IPS-15b (cell line): Measurements from ENCODE around the gene GALNT7.

ENCODE experiments used
- H3K27me3 ChIP-seq: one replicate; pipeline ENCODE4 v1.6.1; 2013; ENCODE audit warnings: low read length; ENCODE audit not compliant: control insufficient read depth, insufficient read depth
- H3K36me3 ChIP-seq: one replicate; pipeline ENCODE4 v1.6.1; 2013; ENCODE audit warnings: low read length; ENCODE audit not compliant: control insufficient read depth, insufficient read depth
- H3K4me1 ChIP-seq: one replicate; pipeline ENCODE4 v1.6.1; 2013; ENCODE audit warnings: mild to moderate bottlenecking, low read length; ENCODE audit not compliant: control insufficient read depth, insufficient read depth
- H3K4me3 ChIP-seq: one replicate; pipeline ENCODE4 v1.5.1; 2013; ENCODE audit warnings: low read depth, low read length
- H3K9ac ChIP-seq: one replicate; pipeline ENCODE4 v1.6.1; 2013; ENCODE audit warnings: low read depth, mild to moderate bottlenecking, low read length
- H3K9me3 ChIP-seq: one replicate; pipeline ENCODE4 v1.6.1; 2013; ENCODE audit warnings: mild to moderate bottlenecking, low read length; ENCODE audit not compliant: control insufficient read depth, insufficient read depth

The GALNT7 gene

GRCh38 chr4:173139561-173139960 lies 29.1 kb upstream of the GALNT7 start:
- Histone ChIP-seq H3K9me3 (no peaks in the 10 kb centered on the region), H3K36me3 (no peaks in the 10 kb centered on the region), H3K27me3 (no peaks in the 10 kb centered on the region), H3K4me3 (no peak overlapping the region), H3K9ac (no peak overlapping the region), H3K4me1 (no peaks in the 10 kb centered on the region)

- Histone ChIP-seq H3K27me3 (no peaks in the 10 kb centered on the region), H3K4me3 (no peak overlapping the region), H3K9me3 (no peaks in the 10 kb centered on the region), H3K4me1 (no peaks in the 10 kb centered on the region), H3K36me3 (no peaks in the 10 kb centered on the region), H3K9ac (no peak overlapping the region)
These were observed 23.5 kb upstream of the GALNT7 start for GRCh38 chr4:173145131-173145530.

DNA sequence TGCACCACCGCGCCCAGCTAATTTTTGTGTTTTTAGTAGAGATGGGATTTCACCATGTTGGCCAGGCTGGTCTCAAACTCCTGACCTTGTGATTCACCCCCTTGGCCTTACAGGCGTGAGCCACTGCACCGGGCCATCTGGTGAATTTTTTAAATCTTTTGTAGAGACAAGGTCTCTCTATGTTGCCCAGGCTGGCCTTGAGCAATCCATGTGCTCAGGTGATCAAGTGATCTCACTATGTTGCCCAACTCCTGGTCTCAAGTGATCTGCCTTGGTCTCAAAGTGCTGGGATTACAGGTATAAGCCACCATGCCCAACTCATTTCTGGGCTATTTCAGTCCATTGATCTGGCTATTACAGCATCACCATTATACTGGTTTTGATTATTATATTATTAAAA lies 22.2 kb upstream of the GALNT7 start:
- H3K4me3 ChIP-seq: no peak overlapping the region
- H3K36me3 ChIP-seq: no peaks in the 10 kb centered on the region
- H3K9ac ChIP-seq: no peak overlapping the region
- no peaks in the 10 kb centered on the region for H3K4me1 ChIP-seq
- H3K9me3 ChIP-seq: no peaks in the 10 kb centered on the region
- no peaks in the 10 kb centered on the region for H3K27me3 ChIP-seq

- no peaks in the 10 kb centered on the region for H3K27me3 ChIP-seq
- H3K4me3 ChIP-seq: no peak overlapping the region
- no peaks in the 10 kb centered on the region for H3K36me3 ChIP-seq
- no peaks in the 10 kb centered on the region for H3K4me1 ChIP-seq
- no peaks in the 10 kb centered on the region for H3K9me3 ChIP-seq
- no peak overlapping the region for H3K9ac ChIP-seq
These were observed 17.1 kb upstream of the GALNT7 start for GRCh38 chr4:173151496-173151895.

- no peaks in the 10 kb centered on the region for H3K9me3 ChIP-seq
- no peak overlapping the region for H3K4me3 ChIP-seq
- H3K27me3 ChIP-seq: no peaks in the 10 kb centered on the region
- no peak overlapping the region for H3K9ac ChIP-seq
- no peaks in the 10 kb centered on the region for H3K4me1 ChIP-seq
- no peaks in the 10 kb centered on the region for H3K36me3 ChIP-seq
These were observed 16.5 kb upstream of the GALNT7 start for GRCh38 chr4:173152104-173152503.

GRCh38 chr4:173153445-173153844 lies 15.2 kb upstream of the GALNT7 start:
- H3K9me3 ChIP-seq: no peaks in the 10 kb centered on the region
- H3K27me3 ChIP-seq: no peaks in the 10 kb centered on the region
- no peak overlapping the region for H3K4me3 ChIP-seq
- H3K9ac ChIP-seq: no peak overlapping the region
- no peaks in the 10 kb centered on the region for H3K36me3 ChIP-seq
- H3K4me1 ChIP-seq: no peaks in the 10 kb centered on the region

DNA sequence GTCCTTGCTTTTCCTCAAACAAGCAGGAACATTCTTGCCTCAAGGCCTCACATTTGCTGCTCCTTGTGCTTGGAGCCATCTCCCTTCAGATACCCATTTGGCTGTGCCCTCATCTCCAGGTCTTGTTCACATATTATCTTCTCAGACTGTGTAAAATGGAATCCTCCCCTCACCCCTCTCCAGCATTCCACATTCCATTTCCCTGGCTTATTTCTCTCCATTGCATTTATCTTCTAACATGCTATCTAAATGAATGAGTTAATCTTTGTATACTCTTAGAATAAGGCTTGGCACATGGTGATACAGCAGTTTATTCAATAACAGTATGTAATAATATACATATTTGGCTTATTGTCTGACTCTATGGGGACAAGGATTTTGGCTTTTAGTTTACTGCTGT lies 8.8 kb upstream of the GALNT7 start:
- no peak overlapping the region for H3K9ac ChIP-seq
- no peak overlapping the region for H3K4me3 ChIP-seq
- no peaks in the 10 kb centered on the region for H3K36me3 ChIP-seq
- no peaks in the 10 kb centered on the region for H3K9me3 ChIP-seq
- H3K27me3 ChIP-seq: no peaks in the 10 kb centered on the region
- H3K4me1 ChIP-seq: no peaks in the 10 kb centered on the region

DNA sequence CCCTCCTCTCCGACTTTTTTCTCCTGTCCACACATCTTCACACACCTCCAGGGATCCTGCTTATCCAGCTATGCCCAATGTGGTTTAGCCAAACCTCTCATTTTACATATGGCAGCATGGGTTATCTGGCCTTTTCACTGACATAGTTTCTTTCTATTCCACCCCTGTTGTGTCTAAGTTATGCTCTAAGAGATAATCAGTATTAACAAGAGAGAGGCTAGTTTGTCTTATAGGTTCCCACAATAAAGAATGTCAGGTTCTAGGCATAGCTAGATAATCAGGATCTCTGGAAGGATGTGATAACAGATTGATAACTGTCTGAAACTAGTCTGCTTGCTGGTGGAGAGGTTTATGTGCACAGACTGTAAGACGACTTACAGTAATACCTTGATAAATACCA lies 7.7 kb upstream of the GALNT7 start:
- Histone ChIP-seq H3K9me3 (no peaks in the 10 kb centered on the region), H3K4me1 (no peaks in the 10 kb centered on the region), H3K4me3 (no peak overlapping the region), H3K36me3 (no peaks in the 10 kb centered on the region), H3K9ac (no peak overlapping the region), H3K27me3 (no peaks in the 10 kb centered on the region)

GRCh38 chr4:173161311-173161710 lies 7.3 kb upstream of the GALNT7 start:
- H3K4me3 ChIP-seq: no peak overlapping the region
- H3K27me3 ChIP-seq: no peaks in the 10 kb centered on the region
- H3K36me3 ChIP-seq: no peaks in the 10 kb centered on the region

DNA sequence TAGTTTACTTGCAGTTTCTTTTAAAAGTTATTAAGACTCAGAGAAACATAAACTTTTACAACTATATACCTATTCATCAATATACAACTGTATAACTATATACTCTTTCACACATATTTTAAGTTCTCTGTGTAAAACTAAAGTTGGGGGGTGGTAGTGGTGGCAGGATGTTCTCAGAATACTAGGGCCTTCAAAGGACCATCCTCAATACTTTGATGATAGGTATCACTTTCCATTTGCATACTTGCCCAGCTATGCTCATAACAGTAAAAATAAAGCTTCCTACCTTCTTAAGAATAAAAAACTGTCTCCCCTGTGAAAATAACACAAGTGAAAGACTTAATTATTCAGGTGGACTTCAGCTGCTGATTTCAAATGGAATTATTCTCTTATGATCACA lies 2.9 kb upstream of the GALNT7 start:
- Histone ChIP-seq H3K9me3 (no peaks in the 10 kb centered on the region), H3K36me3 (no peaks in the 10 kb centered on the region), H3K27me3 (no peaks in the 10 kb centered on the region), H3K9ac (no peak overlapping the region), H3K4me3 (no peak overlapping the region), H3K4me1 (peaks cover 5% of the 10 kb centered on the region)

More at GRCh38 chr4:173161311-173161710, 7.3 kb upstream of the GALNT7 start:
- Histone ChIP-seq H3K4me1 (no peaks in the 10 kb centered on the region), H3K9me3 (no peaks in the 10 kb centered on the region), H3K9ac (no peak overlapping the region)

DNA sequence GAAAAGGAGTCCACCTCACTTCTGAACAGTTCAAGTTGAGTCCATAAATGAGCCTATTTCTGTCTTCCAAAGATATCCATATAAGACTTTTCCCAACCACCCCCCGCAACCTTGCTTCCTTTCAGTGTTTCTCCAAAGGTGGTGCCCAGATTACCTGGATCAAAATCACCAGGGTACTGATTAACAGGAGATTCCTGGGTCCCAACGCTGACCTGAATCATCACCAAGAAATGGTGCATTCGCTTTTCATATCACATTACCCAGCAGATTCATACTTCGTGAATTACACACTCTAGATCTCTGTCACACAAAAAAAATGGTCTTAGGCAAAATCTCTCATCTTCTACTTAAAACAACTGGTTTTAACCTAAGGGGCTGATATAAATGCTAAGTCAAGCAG lies 2.1 kb upstream of the GALNT7 start:
- Histone ChIP-seq H3K9ac (no peak overlapping the region), H3K4me1 (peaks cover 12% of the 10 kb centered on the region), H3K9me3 (no peaks in the 10 kb centered on the region), H3K4me3 (no peak overlapping the region), H3K36me3 (no peaks in the 10 kb centered on the region), H3K27me3 (no peaks in the 10 kb centered on the region)

GRCh38 chr4:173167758-173168395 lies 734 bp upstream of the GALNT7 start:
- H3K4me3 ChIP-seq: peak overlapping the region; percentile 88
- no peaks in the 10 kb centered on the region for H3K9me3 ChIP-seq
- H3K27me3 ChIP-seq: no peaks in the 10 kb centered on the region
- peaks cover 26% of the 10 kb centered on the region for H3K4me1 ChIP-seq
- H3K9ac ChIP-seq: peak overlapping the region; percentile 84
- no peaks in the 10 kb centered on the region for H3K36me3 ChIP-seq

DNA sequence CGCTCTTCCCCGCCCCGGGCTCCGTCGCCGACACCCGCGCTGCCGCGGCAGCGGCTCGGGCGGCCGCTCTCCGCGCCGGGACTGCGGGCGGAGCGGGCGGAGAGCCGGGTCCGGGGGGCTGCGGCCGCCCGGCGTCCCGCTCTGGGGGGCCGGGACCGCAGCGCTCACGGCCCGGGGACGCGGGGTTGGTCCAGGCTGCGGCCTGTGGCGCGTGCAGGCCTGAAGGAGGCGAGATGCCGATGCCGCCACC lies 492 bp downstream of the GALNT7 start:
- peak overlapping the region; percentile 13 for H3K9ac ChIP-seq
- H3K4me3 ChIP-seq: peak overlapping the region; percentile 88
- peaks cover 38% of the 10 kb centered on the region for H3K4me1 ChIP-seq
- H3K36me3 ChIP-seq: no peaks in the 10 kb centered on the region
- H3K9me3 ChIP-seq: no peaks in the 10 kb centered on the region
- no peaks in the 10 kb centered on the region for H3K27me3 ChIP-seq
